ENCODE data around the gene ARHGAP33.

The ARHGAP33 gene

DNA sequence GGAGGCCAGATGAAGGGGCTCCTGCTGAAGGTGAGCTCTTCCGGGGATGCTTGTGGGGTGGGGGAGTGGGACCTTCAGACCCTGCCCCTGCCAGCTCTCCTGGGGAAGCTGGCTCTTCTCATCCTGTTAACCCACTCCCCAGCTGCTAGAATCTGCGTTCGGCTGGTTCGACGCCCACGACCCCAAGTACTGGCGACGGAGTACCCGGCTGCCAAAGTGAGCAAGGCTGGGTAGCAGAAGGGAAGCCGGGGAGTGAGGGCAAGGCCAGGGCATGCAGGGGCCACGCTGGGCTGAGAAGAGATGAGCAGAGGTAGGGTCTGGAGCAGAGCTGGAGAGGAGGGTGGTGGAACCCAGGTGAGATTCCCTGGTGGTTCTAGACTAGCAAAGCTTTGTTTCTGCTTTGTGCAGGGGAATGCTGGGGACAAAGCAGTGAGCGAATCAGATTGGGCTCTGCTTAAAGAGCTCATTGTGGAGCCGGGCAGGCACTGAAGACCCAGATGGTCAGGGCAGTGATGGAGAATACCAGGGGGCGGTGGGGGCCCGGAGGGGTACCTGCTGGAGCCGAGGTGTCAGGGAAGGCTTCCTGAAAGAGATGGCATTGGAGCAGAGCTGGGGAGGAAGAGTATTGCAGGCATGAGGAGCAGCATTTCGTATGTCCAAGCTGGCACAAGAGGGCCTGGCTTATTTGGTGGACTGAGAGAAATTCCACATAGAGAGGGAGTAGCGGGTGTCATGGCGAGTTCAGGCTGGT, 47.2 kb upstream of the ARHGAP33 start:
- no peaks in the 10 kb centered on the region for H3K9me2 ChIP-seq (replicated peaks; ENCODE audit: low read depth, low read length)
- H3K4me1 ChIP-seq (ENCODE audit: insufficient read depth, low read length, poor library complexity, severe bottlenecking) = no peaks in the 10 kb centered on the region
- peaks cover under 1% of the 10 kb centered on the region for H4K20me1 ChIP-seq (ENCODE audit: insufficient read depth, low read length, poor library complexity, severe bottlenecking)
- H3K79me2 ChIP-seq (ENCODE audit: insufficient read depth, low read length) = no peaks in the 10 kb centered on the region
- no peak overlapping the region for H3K4me2 ChIP-seq (ENCODE audit: low read depth, low read length, poor library complexity, severe bottlenecking)
- H3K4me3 ChIP-seq (ENCODE audit: low read length, poor library complexity, severe bottlenecking) = no peak overlapping the region
- H2AFZ ChIP-seq (ENCODE audit: low read length) = no peak overlapping the region
- peaks cover 78% of the 10 kb centered on the region; the same call in 1 of the 2 replicates for H3K36me3 ChIP-seq (ENCODE audit: insufficient read depth, low read length)
- no peaks in the 10 kb centered on the region for H3K9me3 ChIP-seq (ENCODE audit: insufficient read depth, low read depth, low read length)
- no peak for TF ChIP-seq EZH2phosphoT487 (IDR thresholded peaks at IDR 0.05; ENCODE audit: borderline replicate concordance)
- TF ChIP-seq, protein P1, sequence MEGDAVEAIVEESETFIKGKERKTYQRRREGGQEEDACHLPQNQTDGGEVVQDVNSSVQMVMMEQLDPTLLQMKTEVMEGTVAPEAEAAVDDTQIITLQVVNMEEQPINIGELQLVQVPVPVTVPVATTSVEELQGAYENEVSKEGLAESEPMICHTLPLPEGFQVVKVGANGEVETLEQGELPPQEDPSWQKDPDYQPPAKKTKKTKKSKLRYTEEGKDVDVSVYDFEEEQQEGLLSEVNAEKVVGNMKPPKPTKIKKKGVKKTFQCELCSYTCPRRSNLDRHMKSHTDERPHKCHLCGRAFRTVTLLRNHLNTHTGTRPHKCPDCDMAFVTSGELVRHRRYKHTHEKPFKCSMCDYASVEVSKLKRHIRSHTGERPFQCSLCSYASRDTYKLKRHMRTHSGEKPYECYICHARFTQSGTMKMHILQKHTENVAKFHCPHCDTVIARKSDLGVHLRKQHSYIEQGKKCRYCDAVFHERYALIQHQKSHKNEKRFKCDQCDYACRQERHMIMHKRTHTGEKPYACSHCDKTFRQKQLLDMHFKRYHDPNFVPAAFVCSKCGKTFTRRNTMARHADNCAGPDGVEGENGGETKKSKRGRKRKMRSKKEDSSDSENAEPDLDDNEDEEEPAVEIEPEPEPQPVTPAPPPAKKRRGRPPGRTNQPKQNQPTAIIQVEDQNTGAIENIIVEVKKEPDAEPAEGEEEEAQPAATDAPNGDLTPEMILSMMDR (conservative IDR thresholded peaks at IDR 0.05; ENCODE audit: low read length) = no peak
- no peaks in the 10 kb centered on the region for H3K27me3 ChIP-seq (ENCODE audit: insufficient read depth, low read length, poor library complexity, severe bottlenecking)
- no peaks in the 10 kb centered on the region for H3F3A ChIP-seq (ENCODE audit: low read depth)
- no peak overlapping the region for H3K9ac ChIP-seq (ENCODE audit: low read depth, low read length, poor library complexity, severe bottlenecking)

DNA sequence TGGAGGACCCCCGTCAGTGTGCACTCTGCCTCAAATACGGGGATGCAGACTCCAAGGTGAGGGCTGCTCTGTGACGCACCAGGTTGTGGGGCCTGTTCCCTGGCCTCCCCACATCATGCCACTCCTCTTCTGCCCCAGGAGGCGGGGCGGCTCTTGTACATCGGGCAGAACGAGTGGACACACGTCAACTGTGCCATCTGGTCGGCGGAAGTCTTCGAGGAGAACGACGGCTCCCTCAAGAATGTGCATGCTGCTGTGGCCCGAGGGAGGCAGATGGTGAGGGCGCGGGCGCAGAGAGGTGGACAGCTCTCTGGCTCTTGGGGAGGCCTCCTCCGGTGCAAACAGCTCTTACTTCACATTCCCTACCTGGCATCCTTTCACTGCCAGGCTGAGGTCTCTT, 46.3 kb upstream of the ARHGAP33 start:
- TF ChIP-seq, protein P1 (conservative IDR thresholded peaks at IDR 0.05; ENCODE audit: low read length) = no peak
- no peak for TF ChIP-seq EZH2phosphoT487 (IDR thresholded peaks at IDR 0.05; ENCODE audit: borderline replicate concordance)
- Histone ChIP-seq H3K79me2 (ENCODE audit: insufficient read depth, low read length) (no peaks in the 10 kb centered on the region), H3K4me3 (ENCODE audit: low read length, poor library complexity, severe bottlenecking) (no peak overlapping the region), H4K20me1 (ENCODE audit: insufficient read depth, low read length, poor library complexity, severe bottlenecking) (no peaks in the 10 kb centered on the region), H3K4me1 (ENCODE audit: insufficient read depth, low read length, poor library complexity, severe bottlenecking) (no peaks in the 10 kb centered on the region), H3F3A (ENCODE audit: low read depth) (no peaks in the 10 kb centered on the region), H3K9me2 (replicated peaks; ENCODE audit: low read depth, low read length) (no peaks in the 10 kb centered on the region), H3K4me2 (ENCODE audit: low read depth, low read length, poor library complexity, severe bottlenecking) (no peak overlapping the region), H3K36me3 (ENCODE audit: insufficient read depth, low read length) (peaks cover 69% of the 10 kb centered on the region; the same call in 1 of the 2 replicates), H3K9me3 (ENCODE audit: insufficient read depth, low read depth, low read length) (no peaks in the 10 kb centered on the region), H2AFZ (ENCODE audit: low read length) (no peak overlapping the region), H3K9ac (ENCODE audit: low read depth, low read length, poor library complexity, severe bottlenecking) (no peak overlapping the region), H3K27me3 (ENCODE audit: insufficient read depth, low read length, poor library complexity, severe bottlenecking) (no peaks in the 10 kb centered on the region)

DNA sequence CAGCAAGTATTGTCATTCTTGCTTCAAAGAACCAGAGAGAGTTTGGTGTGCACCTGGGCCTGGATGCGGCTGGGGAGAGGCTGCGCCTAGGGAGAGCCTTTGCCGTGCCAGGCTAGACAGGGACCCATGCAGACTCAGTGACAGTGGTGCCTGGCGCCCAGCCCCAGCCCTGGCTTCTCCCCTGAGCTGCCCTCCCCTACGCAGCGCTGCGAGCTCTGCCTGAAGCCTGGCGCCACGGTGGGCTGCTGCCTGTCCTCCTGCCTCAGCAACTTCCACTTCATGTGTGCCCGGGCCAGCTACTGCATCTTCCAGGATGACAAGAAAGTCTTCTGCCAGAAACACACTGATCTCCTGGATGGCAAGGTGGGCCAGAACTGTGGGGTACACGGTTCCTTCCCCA, 45.6 kb upstream of the ARHGAP33 start:
- H3K4me3 ChIP-seq (ENCODE audit: low read length, poor library complexity, severe bottlenecking) = no peak overlapping the region
- no peaks in the 10 kb centered on the region for H3K9me3 ChIP-seq (ENCODE audit: insufficient read depth, low read depth, low read length)
- H3K27me3 ChIP-seq (ENCODE audit: insufficient read depth, low read length, poor library complexity, severe bottlenecking) = no peaks in the 10 kb centered on the region
- no peak overlapping the region for H3K4me2 ChIP-seq (ENCODE audit: low read depth, low read length, poor library complexity, severe bottlenecking)
- no peak overlapping the region for H2AFZ ChIP-seq (ENCODE audit: low read length)
- H3K9me2 ChIP-seq (replicated peaks; ENCODE audit: low read depth, low read length) = no peaks in the 10 kb centered on the region
- peaks cover 62% of the 10 kb centered on the region; the same call in 1 of the 2 replicates for H3K36me3 ChIP-seq (ENCODE audit: insufficient read depth, low read length)
- H3K9ac ChIP-seq (ENCODE audit: low read depth, low read length, poor library complexity, severe bottlenecking) = no peak overlapping the region
- no peaks in the 10 kb centered on the region for H3F3A ChIP-seq (ENCODE audit: low read depth)
- no peaks in the 10 kb centered on the region for H3K4me1 ChIP-seq (ENCODE audit: insufficient read depth, low read length, poor library complexity, severe bottlenecking)
- no peaks in the 10 kb centered on the region for H4K20me1 ChIP-seq (ENCODE audit: insufficient read depth, low read length, poor library complexity, severe bottlenecking)
- no peaks in the 10 kb centered on the region for H3K79me2 ChIP-seq (ENCODE audit: insufficient read depth, low read length)
- no peak for TF ChIP-seq EZH2phosphoT487 (IDR thresholded peaks at IDR 0.05; ENCODE audit: borderline replicate concordance)

DNA sequence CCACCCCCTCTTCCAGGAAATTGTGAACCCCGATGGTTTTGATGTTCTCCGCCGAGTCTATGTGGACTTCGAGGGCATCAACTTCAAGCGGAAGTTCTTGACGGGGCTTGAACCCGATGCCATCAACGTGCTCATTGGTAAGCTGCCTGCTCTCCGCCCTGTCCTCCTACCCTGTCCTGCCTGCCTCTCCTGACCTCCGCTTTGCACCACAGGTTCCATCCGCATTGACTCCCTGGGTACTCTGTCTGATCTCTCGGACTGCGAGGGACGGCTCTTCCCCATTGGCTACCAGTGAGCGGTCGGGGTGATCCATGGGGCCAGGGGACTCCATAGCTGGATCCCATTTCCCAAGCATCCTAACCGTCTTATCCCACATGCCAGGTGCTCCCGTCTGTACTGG, 45.0 kb upstream of the ARHGAP33 start:
- Histone ChIP-seq H3F3A (ENCODE audit: low read depth) (no peaks in the 10 kb centered on the region), H3K79me2 (ENCODE audit: insufficient read depth, low read length) (no peaks in the 10 kb centered on the region), H2AFZ (ENCODE audit: low read length) (no peak overlapping the region), H3K4me3 (ENCODE audit: low read length, poor library complexity, severe bottlenecking) (no peak overlapping the region), H4K20me1 (ENCODE audit: insufficient read depth, low read length, poor library complexity, severe bottlenecking) (no peaks in the 10 kb centered on the region), H3K36me3 (ENCODE audit: insufficient read depth, low read length) (peaks cover 56% of the 10 kb centered on the region; the same call in 1 of the 2 replicates), H3K9me3 (ENCODE audit: insufficient read depth, low read depth, low read length) (no peaks in the 10 kb centered on the region), H3K27me3 (ENCODE audit: insufficient read depth, low read length, poor library complexity, severe bottlenecking) (no peaks in the 10 kb centered on the region), H3K4me1 (ENCODE audit: insufficient read depth, low read length, poor library complexity, severe bottlenecking) (no peaks in the 10 kb centered on the region), H3K9me2 (replicated peaks; ENCODE audit: low read depth, low read length) (no peaks in the 10 kb centered on the region), H3K4me2 (ENCODE audit: low read depth, low read length, poor library complexity, severe bottlenecking) (no peak overlapping the region), H3K9ac (ENCODE audit: low read depth, low read length, poor library complexity, severe bottlenecking) (no peak overlapping the region)
- TF ChIP-seq, protein P1 (conservative IDR thresholded peaks at IDR 0.05; ENCODE audit: low read length) = no peak
- TF ChIP-seq EZH2phosphoT487 (IDR thresholded peaks at IDR 0.05; ENCODE audit: borderline replicate concordance) = no peak

Measured in Loucy (cell line).